Measurements from ENCODE around the gene GTF2F2.

- TF ChIP-seq POLR2A (IDR thresholded peaks at IDR 0.05) = no peak
- no peak for TF ChIP-seq CTCF (IDR thresholded peaks at IDR 0.05)
These were observed 65.0 kb downstream of the GTF2F2 start for GRCh38 chr13:45185286-45185685.
